SK-N-SH treated with all-trans-retinoic acid at 6 μM for 48 hours (cell line): Measurements from ENCODE around the gene SLC2A14.
"Not testable (repeated sequence)": the region's sequence is repeated elsewhere in the genome, so short reads cannot be mapped to it uniquely, and the experiment has no call there.

Experiments
- PATZ1 ChIP-seq: fragments of 250-450 bp; sonication (Bioruptor Pico); IDR thresholded peaks from 2 replicates; pipeline ENCODE4 v1.8.0; 2020; ENCODE audit warnings: mild to moderate bottlenecking, moderate library complexity, borderline replicate concordance
- PPARA ChIP-seq: fragments of 250-450 bp; sonication (Bioruptor Pico); IDR thresholded peaks from 2 replicates; pipeline ENCODE4 v1.5.0; 2020; ENCODE audit warnings: mild to moderate bottlenecking, borderline replicate concordance
- RARB ChIP-seq: fragments of 250-450 bp; sonication (Bioruptor Pico); IDR thresholded peaks from 2 replicates; pipeline ENCODE4 v1.8.0; 2021; ENCODE audit warnings: mild to moderate bottlenecking, moderate library complexity
- ZFP3 ChIP-seq: fragments of 250-450 bp; sonication (Bioruptor Pico); IDR thresholded peaks from 2 replicates; pipeline ENCODE4 v1.5.0; 2020; ENCODE audit warnings: mild to moderate bottlenecking, moderate library complexity

DNA sequence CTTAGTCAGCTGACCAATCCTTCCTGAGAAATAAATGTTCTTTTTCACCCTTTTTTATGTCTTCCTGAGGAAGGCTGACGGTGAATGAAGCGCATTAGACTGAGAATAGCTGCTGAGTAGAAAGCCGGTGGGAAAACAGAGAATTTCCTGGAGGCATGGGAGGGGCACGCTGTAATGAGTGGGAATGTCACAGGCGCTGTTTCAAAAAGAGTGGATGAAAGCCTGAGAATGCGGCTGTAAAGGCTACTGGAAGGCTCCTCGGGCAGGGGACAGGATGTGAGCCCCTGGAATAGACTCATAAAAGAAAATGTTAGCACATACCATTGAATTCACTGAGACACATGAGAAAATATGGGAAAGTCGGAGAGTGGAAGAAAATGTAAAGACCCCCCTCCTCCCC is 29.6 kb downstream of the SLC2A14 start:
- TF ChIP-seq PPARA (CRISPR knock-in tag); ZFP3 (CRISPR knock-in tag); PATZ1; RARB (CRISPR knock-in tag): not testable (repeated sequence)
